B cell (primary cell): ENCODE results near the gene UBN1. TPM values are rescaled to one million over a fixed set of nuclear protein-coding genes. Genes with fewer than 3 reads are reported as not detected.

Source experiments
- ATAC-seq: fragments of 200-7000 bp; cut with Tn5 transposase; one replicate; pipeline ENCODE4 v1.10.0; 2021; ENCODE audit warnings: low read depth, mild to moderate bottlenecking, moderate number of reproducible peaks, moderate library complexity
- CTCF ChIA-PET: fragments of 350-600 bp; sonication (Branson Sonifier 250); formaldehyde crosslinking; loops from one replicate; lab custom pipeline; 2021; ENCODE audit warnings: antibody characterized with exemption, inconsistent platforms; lab: Charles Lee
- POLR2A ChIA-PET: fragments of 350-600 bp; sonication (Branson Sonifier 250); formaldehyde crosslinking; loops from one replicate; lab custom pipeline; 2021; ENCODE audit warnings: antibody characterized with exemption; lab: Charles Lee
- DNase-seq: peaks from one replicate; pipeline ENCODE4 v3.0.0; 2013
- H2AFZ ChIP-seq: 2 replicates; pipeline ENCODE4 v1.6.1; 2012; ENCODE audit warnings: mild to moderate bottlenecking, low read depth, low read length; ENCODE audit not compliant: insufficient read depth, poor library complexity, severe bottlenecking
- H3K27ac ChIP-seq, 2 donors: 1 replicate in 1 of 2; 2 replicates in 1 of 2; pipeline ENCODE4 v1.5.1; 2012 to 2013; ENCODE audit warnings: low read length in 2 of 2, mild to moderate bottlenecking in 2 of 2, moderate library complexity in 1 of 2
- H3K27me3 ChIP-seq, 4 experiments: fragments of 200-600 bp in 1 of 4; sonication (generic) in 1 of 4; replicated peaks in 1 of 4; 1 replicate in 2 of 4; 2 replicates in 2 of 4; pipeline versions ENCODE4 v1.6.1 to v1.7.0; 2013 to 2016; ENCODE audit warnings: low read length in 3 of 4, mild to moderate bottlenecking in 2 of 4, mixed read lengths in 1 of 4, moderate library complexity in 1 of 4; ENCODE audit not compliant: insufficient read depth in 4 of 4, control insufficient read depth in 3 of 4; ENCODE audit errors: control extremely low read depth in 1 of 4
- H3K36me3 ChIP-seq, 2 experiments: replicated peaks in 1 of 2; 1 replicate in 1 of 2; 2 replicates in 1 of 2; pipeline versions ENCODE4 v1.6.1 to v1.7.1; 2013; ENCODE audit warnings: low read length in 1 of 2; ENCODE audit not compliant: insufficient read depth in 2 of 2, control insufficient read depth in 1 of 2; ENCODE audit errors: control extremely low read depth in 1 of 2, extremely low read depth in 1 of 2
- H3K4me1 ChIP-seq, 2 donors: fragments of 200-600 bp in 1 of 2; sonication (generic) in 1 of 2; 1 replicate in 1 of 2; 2 replicates in 1 of 2; pipeline versions ENCODE4 v1.5.1 to v1.6.1; 2013 to 2017; ENCODE audit warnings: low read length in 2 of 2; ENCODE audit not compliant: control insufficient read depth in 2 of 2, insufficient read depth in 2 of 2
- H3K4me2 ChIP-seq: replicated peaks from 2 replicates; pipeline ENCODE3; 2012; ENCODE audit warnings: mild to moderate bottlenecking, low read depth, low read length; ENCODE audit not compliant: poor library complexity, severe bottlenecking
- H3K4me3 ChIP-seq, 5 experiments: fragments of 200-600 bp in 1 of 5; sonication (generic) in 1 of 5; 1 replicate in 3 of 5; 2 replicates in 2 of 5; pipeline versions ENCODE4 v1.5.1 to v1.7.0; 2011 to 2016; ENCODE audit warnings: low read length in 4 of 5, mild to moderate bottlenecking in 4 of 5, low read depth in 2 of 5, control low read depth in 1 of 5, moderate library complexity in 1 of 5; ENCODE audit not compliant: insufficient read depth in 1 of 5; ENCODE audit errors: control extremely low read depth in 1 of 5, extremely low read depth in 1 of 5
- H3K79me2 ChIP-seq: fragments of 200-600 bp; sonication (generic); one replicate; pipeline ENCODE4 v1.6.0; 2016; ENCODE audit warnings: low read length; ENCODE audit not compliant: control insufficient read depth, insufficient read depth
- H3K9ac ChIP-seq: fragments of 200-600 bp; sonication (generic); 2 replicates; pipeline ENCODE4 v1.6.1; 2017; ENCODE audit warnings: mild to moderate bottlenecking, low read length, moderate library complexity
- H3K9me3 ChIP-seq, 3 donors: one replicate each; pipeline versions ENCODE4 v1.6.1 to v1.7.1; 2013; ENCODE audit warnings: low read length in 2 of 3; ENCODE audit not compliant: control insufficient read depth in 2 of 3, insufficient read depth in 1 of 3; ENCODE audit errors: control extremely low read depth in 1 of 3
- H4K20me1 ChIP-seq: 2 replicates; pipeline ENCODE4 v1.6.0; 2012; ENCODE audit warnings: mild to moderate bottlenecking, low read length; ENCODE audit not compliant: insufficient read depth, control insufficient read depth, poor library complexity, severe bottlenecking
- H3K27ac Mint-ChIP-seq: one replicate; pipeline ENCODE4 v1.8.0; 2021; ENCODE audit warnings: mixed read lengths
- H3K27me3 Mint-ChIP-seq: one replicate; pipeline ENCODE4 v1.8.0; 2021; ENCODE audit warnings: mixed read lengths
- H3K4me1 Mint-ChIP-seq: one replicate; pipeline ENCODE4 v1.8.0; 2021; ENCODE audit warnings: mixed read lengths
- H3K4me3 Mint-ChIP-seq: one replicate; pipeline ENCODE4 v1.8.0; 2021; ENCODE audit warnings: mixed read lengths
- H3K9me3 Mint-ChIP-seq: one replicate; pipeline ENCODE4 v1.8.0; 2022; ENCODE audit warnings: mixed read lengths; ENCODE audit not compliant: insufficient read depth
- CTCF ChIP-seq: fragments of 200-600 bp; IDR thresholded peaks from one replicate; pipeline ENCODE4 v1.8.0; 2022; ENCODE audit warnings: antibody characterized with exemption, mild to moderate bottlenecking
- EZH2 ChIP-seq: IDR thresholded peaks from 2 replicates; pipeline ENCODE4 v1.6.1; 2012; ENCODE audit warnings: borderline replicate concordance, low read depth, mild to moderate bottlenecking, moderate library complexity, low read length; ENCODE audit not compliant: insufficient read depth, poor library complexity, severe bottlenecking
- WGBS: methylation state at CpG from one replicate; pipeline ENCODE4 v1.1.5; 2013; ENCODE audit warnings: missing lambda C conversion rate; ENCODE audit not compliant: insufficient coverage; 5-methylcytosine and 5-hydroxymethylcytosine counted together
- intact Hi-C: fragments of 100-400 bp; cut with micrococcal nuclease; formaldehyde crosslinking; loops from one replicate; pipeline ENCODE4 v1.10.0; 2022
- polyA plus RNA-seq: library from polyadenylated mRNA; depleted of rRNA; stranded (reverse); fragments of >200 nt; gene quantifications from 2 replicates; pipeline ENCODE4 v1.2.3, GENCODE V29; 2012
- total RNA-seq, 2 donors: library from RNA; stranded (reverse); fragments of 120-200 nt in 1 of 2; gene quantifications; 1 replicate in 1 of 2; 2 replicates in 1 of 2; pipeline versions ENCODE4 v1.2.3 to v1.2.4, GENCODE V29; 2013 to 2022

The UBN1 gene
- total and polyA plus RNA-seq, 2 donors (not counting 1 experiment from before 2014, with no cell fraction given), result 16.6 to 38.1 TPM

- no peak overlapping the region for H3K4me3 Mint-ChIP-seq
- H2AFZ ChIP-seq, result no peak overlapping the region
- POLR2A ChIA-PET, result no interaction called here
Measured at GRCh38 chr16:4826526-4826925, 20.8 kb upstream of the UBN1 start.

GRCh38 chr16:4826980-4827379 lies 20.3 kb upstream of the UBN1 start:
- no peaks in the 10 kb centered on the region for H3K9me3 ChIP-seq
- H2AFZ ChIP-seq, result no peak overlapping the region
- Mint-ChIP-seq H3K9me3 (no peaks in the 10 kb centered on the region), H3K4me1 (peaks cover 2% of the 10 kb centered on the region), H3K27me3 (no peaks in the 10 kb centered on the region), H3K27ac (no peak overlapping the region), H3K4me3 (no peak overlapping the region)
- POLR2A ChIA-PET, result no interaction called here
- peaks cover 33% of the 10 kb centered on the region for H4K20me1 ChIP-seq
- no peak overlapping the region for H3K9ac ChIP-seq
- no peak for DNase-seq
- peaks cover 41% of the 10 kb centered on the region for H3K79me2 ChIP-seq
- no peak overlapping the region for H3K27ac ChIP-seq
- no peaks in the 10 kb centered on the region for H3K27me3 ChIP-seq
- 96% methylated on average over 10 of the region's 10 CpGs for WGBS
- H3K4me1 ChIP-seq, result peaks cover 0 to 1% of the 10 kb centered on the region in 2 donors
- TF ChIP-seq CTCF (no peak), EZH2 (no peak)
- intact Hi-C loops, result no loop called here
- ATAC-seq, result no peak
- H3K4me2 ChIP-seq, result no peak overlapping the region
- peaks cover 7 to 78% of the 10 kb centered on the region in 2 experiments for H3K36me3 ChIP-seq
- CTCF ChIA-PET, result no interaction called here
- H3K4me3 ChIP-seq, result no peak overlapping the region

More at GRCh38 chr16:4826526-4826925, 20.8 kb upstream of the UBN1 start:
- peaks cover 11 to 78% of the 10 kb centered on the region in 2 experiments for H3K36me3 ChIP-seq
- TF ChIP-seq CTCF (no peak), EZH2 (no peak)
- no peaks in the 10 kb centered on the region for H3K4me1 ChIP-seq
- ATAC-seq (no peak), DNase-seq (no peak)
- peaks cover 2% of the 10 kb centered on the region for H3K4me1 Mint-ChIP-seq
- H3K9ac ChIP-seq, result no peak overlapping the region
- WGBS, result 100% methylated on average over 3 of the region's 4 CpGs
- no peaks in the 10 kb centered on the region for H3K9me3 ChIP-seq
- H3K4me3 ChIP-seq, result no peak overlapping the region
- H4K20me1 ChIP-seq, result peaks cover 33% of the 10 kb centered on the region
- CTCF ChIA-PET, result no interaction called here
- H3K27ac ChIP-seq, result no peak overlapping the region
- H3K4me2 ChIP-seq, result no peak overlapping the region
- H3K27me3 Mint-ChIP-seq, result no peaks in the 10 kb centered on the region
- peaks cover 41% of the 10 kb centered on the region for H3K79me2 ChIP-seq
- no peak overlapping the region for H3K27ac Mint-ChIP-seq
- H3K9me3 Mint-ChIP-seq, result no peaks in the 10 kb centered on the region
- H3K27me3 ChIP-seq, result no peaks in the 10 kb centered on the region
- intact Hi-C loops, result no loop called here
